Measurements from ENCODE around the gene ARFGEF2. TPM values are rescaled to one million over a fixed set of nuclear protein-coding genes. Genes with fewer than 3 reads are reported as not detected.

The ARFGEF2 gene
- total RNA-seq, 4 donors from 2014 or later, result 27.2 to 45.1 (median 35.3) TPM

GRCh38 chr20:48986899-48987298, 65.4 kb downstream of the ARFGEF2 start:
- H3K4me3 ChIP-seq (ENCODE audit: low read depth, poor library complexity, severe bottlenecking), result no peak overlapping the region
- no peak for DNase-seq (ENCODE audit: low spot score in 2 of 2)
- WGBS, 2 donors, result 65 to 69% methylated on average over 2 of the region's 2 CpGs
- intact Hi-C loops (cut with DNase I; ENCODE audit: low total_unique reads), result no loop called here
- TF ChIP-seq POLR2A (IDR thresholded peaks at IDR 0.05) (no peak), CTCF (IDR thresholded peaks at IDR 0.05) (no peak)

GRCh38 chr20:48990467-48990866, 69.0 kb downstream of the ARFGEF2 start:
- 78 to 100% methylated on average over 1 of the region's 1 CpG for WGBS, 2 donors
- no peak for DNase-seq (ENCODE audit: low spot score in 2 of 2)
- no peak overlapping the region for H3K4me3 ChIP-seq (ENCODE audit: low read depth, poor library complexity, severe bottlenecking)
- intact Hi-C loops (cut with DNase I; ENCODE audit: low total_unique reads), result no loop called here
- TF ChIP-seq POLR2A (IDR thresholded peaks at IDR 0.05) (no peak), CTCF (IDR thresholded peaks at IDR 0.05) (no peak)

GRCh38 chr20:48995589-48995988, 74.1 kb downstream of the ARFGEF2 start:
- no peak for DNase-seq (ENCODE audit: low spot score in 2 of 2)
- intact Hi-C loops (cut with DNase I; ENCODE audit: low total_unique reads), result no loop called here
- 78 to 84% methylated on average over 4 of the region's 4 CpGs for WGBS, 2 donors
- H3K4me3 ChIP-seq (ENCODE audit: low read depth, poor library complexity, severe bottlenecking), result no peak overlapping the region
- TF ChIP-seq CTCF (IDR thresholded peaks at IDR 0.05), result no peak

GRCh38 chr20:48999890-49000870, 78.7 kb downstream of the ARFGEF2 start:
- TF ChIP-seq CTCF (IDR thresholded peaks at IDR 0.05) (no peak), POLR2A (IDR thresholded peaks at IDR 0.05) (no peak)
- intact Hi-C loops (cut with DNase I; ENCODE audit: low total_unique reads), result no loop called here
- no peak overlapping the region for H3K4me3 ChIP-seq (ENCODE audit: low read depth, poor library complexity, severe bottlenecking)
- DNase-seq (ENCODE audit: low spot score in 2 of 2), result no peak
- 18 to 30% methylated on average over 3 of the region's 3 CpGs for WGBS, 2 donors

- intact Hi-C loops (cut with DNase I; ENCODE audit: low total_unique reads), result no loop called here
- TF ChIP-seq CTCF (IDR thresholded peaks at IDR 0.05) (no peak), POLR2A (IDR thresholded peaks at IDR 0.05) (no peak)
- 95 to 96% methylated on average over 7 of the region's 7 CpGs for WGBS, 2 donors
- H3K4me3 ChIP-seq (ENCODE audit: low read depth, poor library complexity, severe bottlenecking), result no peak overlapping the region
- no peak for DNase-seq (ENCODE audit: low spot score in 2 of 2)
Measured at GRCh38 chr20:49001741-49002140, 80.2 kb downstream of the ARFGEF2 start.

Measured in lower leg skin (tissue), 4 donors.